ENCODE data around the gene GOLPH3L. TPM values are rescaled to one million over a fixed set of nuclear protein-coding genes. Genes with fewer than 3 reads are reported as not detected.

GOLPH3L gene
- total and polyA plus RNA-seq, 2 experiments from 2014 or later, result 23.5 to 29.6 TPM

DNA sequence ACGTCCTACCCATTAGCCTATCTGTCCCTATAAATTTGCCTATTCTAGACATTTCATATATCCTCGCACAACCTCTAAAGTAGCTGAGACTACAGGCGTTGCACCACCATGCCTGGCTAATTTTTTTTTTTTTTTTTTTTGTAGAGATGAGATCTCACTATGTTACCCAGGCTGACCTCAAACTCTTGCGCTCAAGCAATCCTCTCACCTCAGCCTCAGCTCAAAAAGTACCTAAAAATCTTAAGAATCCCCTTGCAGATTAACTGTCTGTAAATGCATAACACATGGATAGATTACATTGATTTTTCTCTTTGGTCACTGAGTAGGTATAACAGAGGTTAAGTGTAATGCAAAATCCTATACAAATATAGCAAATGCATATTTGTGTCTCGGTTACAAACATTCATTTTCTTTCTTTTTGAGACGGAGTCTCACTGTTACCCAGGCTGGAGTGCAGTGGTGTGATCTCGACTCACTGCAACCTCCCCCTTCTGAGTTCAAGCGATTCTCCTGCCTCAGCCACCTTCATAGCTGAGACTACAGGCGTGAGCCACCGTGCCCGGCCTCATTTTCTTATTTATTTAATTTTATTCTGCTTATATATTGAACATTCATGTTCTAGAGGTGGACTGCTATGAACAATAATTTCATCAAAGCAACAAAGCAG, 21.4 kb upstream of the GOLPH3L start:
- no peak for DNase-seq (ENCODE audit: low spot score)
- Mint-ChIP-seq H3K27me3 (ENCODE audit: insufficient read depth, low read depth, poor library complexity) (no peaks in the 10 kb centered on the region), H3K36me3 (ENCODE audit: low read depth) (no peaks in the 10 kb centered on the region), H3K4me1 (peaks cover 1% of the 10 kb centered on the region; the same call in 1 of the 3 replicates), H3K4me3 (no peak overlapping the region), H3K27ac (no peak overlapping the region), H3K9me3 (no peaks in the 10 kb centered on the region)
- no peaks in the 10 kb centered on the region for H4K20me1 ChIP-seq (replicated peaks; ENCODE audit: insufficient read depth)
- H3F3A ChIP-seq (replicated peaks; ENCODE audit: low read depth), result no peaks in the 10 kb centered on the region
- no peaks in the 10 kb centered on the region for H3K9me2 ChIP-seq (ENCODE audit: insufficient read depth)
- 0 out of 2 replicates have a peak, but pooled peaks cover 4% of the 10 kb centered on the region for H3K4me1 ChIP-seq (ENCODE audit: insufficient read depth)
- no peak for ATAC-seq
- no peak overlapping the region for H3K27ac ChIP-seq (ENCODE audit: low read depth)
- TF ChIP-seq NANOG (IDR thresholded peaks at IDR 0.05; ENCODE audit: borderline replicate concordance) (no peak), CREB1 (CRISPR knock-in tag; IDR thresholded peaks at IDR 0.05; ENCODE audit: low read depth) (no peak), POLR2AphosphoS5 (IDR thresholded peaks at IDR 0.05; ENCODE audit: low read depth) (no peak), EZH2 (IDR thresholded peaks at IDR 0.05; ENCODE audit: low read depth, unreplicated experiment) (no peak), JUNB (IDR thresholded peaks at IDR 0.05; ENCODE audit: unreplicated experiment) (no peak), ZNF114 (CRISPR knock-in tag; IDR thresholded peaks at IDR 0.05) (no peak), EZH2phosphoT487 (IDR thresholded peaks at IDR 0.05; ENCODE audit: unreplicated experiment) (no peak), STAT1 (IDR thresholded peaks at IDR 0.05; ENCODE audit: unreplicated experiment) (no peak), ZNF331 (CRISPR knock-in tag; IDR thresholded peaks at IDR 0.05; ENCODE audit: low read depth) (no peak)
- TF ChIP-seq, protein P1, sequence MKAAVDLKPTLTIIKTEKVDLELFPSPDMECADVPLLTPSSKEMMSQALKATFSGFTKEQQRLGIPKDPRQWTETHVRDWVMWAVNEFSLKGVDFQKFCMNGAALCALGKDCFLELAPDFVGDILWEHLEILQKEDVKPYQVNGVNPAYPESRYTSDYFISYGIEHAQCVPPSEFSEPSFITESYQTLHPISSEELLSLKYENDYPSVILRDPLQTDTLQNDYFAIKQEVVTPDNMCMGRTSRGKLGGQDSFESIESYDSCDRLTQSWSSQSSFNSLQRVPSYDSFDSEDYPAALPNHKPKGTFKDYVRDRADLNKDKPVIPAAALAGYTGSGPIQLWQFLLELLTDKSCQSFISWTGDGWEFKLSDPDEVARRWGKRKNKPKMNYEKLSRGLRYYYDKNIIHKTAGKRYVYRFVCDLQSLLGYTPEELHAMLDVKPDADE (IDR thresholded peaks at IDR 0.05), result no peak
- TF ChIP-seq, protein P2, sequence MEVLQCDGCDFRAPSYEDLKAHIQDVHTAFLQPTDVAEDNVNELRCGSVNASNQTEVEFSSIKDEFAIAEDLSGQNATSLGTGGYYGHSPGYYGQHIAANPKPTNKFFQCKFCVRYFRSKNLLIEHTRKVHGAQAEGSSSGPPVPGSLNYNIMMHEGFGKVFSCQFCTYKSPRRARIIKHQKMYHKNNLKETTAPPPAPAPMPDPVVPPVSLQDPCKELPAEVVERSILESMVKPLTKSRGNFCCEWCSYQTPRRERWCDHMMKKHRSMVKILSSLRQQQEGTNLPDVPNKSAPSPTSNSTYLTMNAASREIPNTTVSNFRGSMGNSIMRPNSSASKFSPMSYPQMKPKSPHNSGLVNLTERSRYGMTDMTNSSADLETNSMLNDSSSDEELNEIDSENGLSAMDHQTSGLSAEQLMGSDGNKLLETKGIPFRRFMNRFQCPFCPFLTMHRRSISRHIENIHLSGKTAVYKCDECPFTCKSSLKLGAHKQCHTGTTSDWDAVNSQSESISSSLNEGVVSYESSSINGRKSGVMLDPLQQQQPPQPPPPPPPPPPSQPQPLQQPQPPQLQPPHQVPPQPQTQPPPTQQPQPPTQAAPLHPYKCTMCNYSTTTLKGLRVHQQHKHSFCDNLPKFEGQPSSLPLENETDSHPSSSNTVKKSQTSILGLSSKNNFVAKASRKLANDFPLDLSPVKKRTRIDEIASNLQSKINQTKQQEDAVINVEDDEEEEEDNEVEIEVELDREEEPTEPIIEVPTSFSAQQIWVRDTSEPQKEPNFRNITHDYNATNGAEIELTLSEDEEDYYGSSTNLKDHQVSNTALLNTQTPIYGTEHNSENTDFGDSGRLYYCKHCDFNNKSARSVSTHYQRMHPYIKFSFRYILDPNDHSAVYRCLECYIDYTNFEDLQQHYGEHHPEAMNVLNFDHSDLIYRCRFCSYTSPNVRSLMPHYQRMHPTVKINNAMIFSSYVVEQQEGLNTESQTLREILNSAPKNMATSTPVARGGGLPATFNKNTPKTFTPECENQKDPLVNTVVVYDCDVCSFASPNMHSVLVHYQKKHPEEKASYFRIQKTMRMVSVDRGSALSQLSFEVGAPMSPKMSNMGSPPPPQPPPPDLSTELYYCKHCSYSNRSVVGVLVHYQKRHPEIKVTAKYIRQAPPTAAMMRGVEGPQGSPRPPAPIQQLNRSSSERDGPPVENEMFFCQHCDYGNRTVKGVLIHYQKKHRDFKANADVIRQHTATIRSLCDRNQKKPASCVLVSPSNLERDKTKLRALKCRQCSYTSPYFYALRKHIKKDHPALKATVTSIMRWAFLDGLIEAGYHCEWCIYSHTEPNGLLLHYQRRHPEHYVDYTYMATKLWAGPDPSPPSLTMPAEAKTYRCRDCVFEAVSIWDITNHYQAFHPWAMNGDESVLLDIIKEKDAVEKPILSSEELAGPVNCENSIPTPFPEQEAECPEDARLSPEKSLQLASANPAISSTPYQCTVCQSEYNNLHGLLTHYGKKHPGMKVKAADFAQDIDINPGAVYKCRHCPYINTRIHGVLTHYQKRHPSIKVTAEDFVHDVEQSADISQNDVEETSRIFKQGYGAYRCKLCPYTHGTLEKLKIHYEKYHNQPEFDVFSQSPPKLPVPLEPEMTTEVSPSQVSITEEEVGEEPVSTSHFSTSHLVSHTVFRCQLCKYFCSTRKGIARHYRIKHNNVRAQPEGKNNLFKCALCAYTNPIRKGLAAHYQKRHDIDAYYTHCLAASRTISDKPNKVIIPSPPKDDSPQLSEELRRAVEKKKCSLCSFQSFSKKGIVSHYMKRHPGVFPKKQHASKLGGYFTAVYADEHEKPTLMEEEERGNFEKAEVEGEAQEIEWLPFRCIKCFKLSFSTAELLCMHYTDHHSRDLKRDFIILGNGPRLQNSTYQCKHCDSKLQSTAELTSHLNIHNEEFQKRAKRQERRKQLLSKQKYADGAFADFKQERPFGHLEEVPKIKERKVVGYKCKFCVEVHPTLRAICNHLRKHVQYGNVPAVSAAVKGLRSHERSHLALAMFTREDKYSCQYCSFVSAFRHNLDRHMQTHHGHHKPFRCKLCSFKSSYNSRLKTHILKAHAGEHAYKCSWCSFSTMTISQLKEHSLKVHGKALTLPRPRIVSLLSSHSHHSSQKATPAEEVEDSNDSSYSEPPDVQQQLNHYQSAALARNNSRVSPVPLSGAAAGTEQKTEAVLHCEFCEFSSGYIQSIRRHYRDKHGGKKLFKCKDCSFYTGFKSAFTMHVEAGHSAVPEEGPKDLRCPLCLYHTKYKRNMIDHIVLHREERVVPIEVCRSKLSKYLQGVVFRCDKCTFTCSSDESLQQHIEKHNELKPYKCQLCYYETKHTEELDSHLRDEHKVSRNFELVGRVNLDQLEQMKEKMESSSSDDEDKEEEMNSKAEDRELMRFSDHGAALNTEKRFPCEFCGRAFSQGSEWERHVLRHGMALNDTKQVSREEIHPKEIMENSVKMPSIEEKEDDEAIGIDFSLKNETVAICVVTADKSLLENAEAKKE (CRISPR knock-in tag; IDR thresholded peaks at IDR 0.05), result no peak
- TF ChIP-seq, protein P3, sequence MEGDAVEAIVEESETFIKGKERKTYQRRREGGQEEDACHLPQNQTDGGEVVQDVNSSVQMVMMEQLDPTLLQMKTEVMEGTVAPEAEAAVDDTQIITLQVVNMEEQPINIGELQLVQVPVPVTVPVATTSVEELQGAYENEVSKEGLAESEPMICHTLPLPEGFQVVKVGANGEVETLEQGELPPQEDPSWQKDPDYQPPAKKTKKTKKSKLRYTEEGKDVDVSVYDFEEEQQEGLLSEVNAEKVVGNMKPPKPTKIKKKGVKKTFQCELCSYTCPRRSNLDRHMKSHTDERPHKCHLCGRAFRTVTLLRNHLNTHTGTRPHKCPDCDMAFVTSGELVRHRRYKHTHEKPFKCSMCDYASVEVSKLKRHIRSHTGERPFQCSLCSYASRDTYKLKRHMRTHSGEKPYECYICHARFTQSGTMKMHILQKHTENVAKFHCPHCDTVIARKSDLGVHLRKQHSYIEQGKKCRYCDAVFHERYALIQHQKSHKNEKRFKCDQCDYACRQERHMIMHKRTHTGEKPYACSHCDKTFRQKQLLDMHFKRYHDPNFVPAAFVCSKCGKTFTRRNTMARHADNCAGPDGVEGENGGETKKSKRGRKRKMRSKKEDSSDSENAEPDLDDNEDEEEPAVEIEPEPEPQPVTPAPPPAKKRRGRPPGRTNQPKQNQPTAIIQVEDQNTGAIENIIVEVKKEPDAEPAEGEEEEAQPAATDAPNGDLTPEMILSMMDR (conservative IDR thresholded peaks at IDR 0.05; ENCODE audit: low read depth in 2 of 2), result no peak
- TF ChIP-seq, protein P4, sequence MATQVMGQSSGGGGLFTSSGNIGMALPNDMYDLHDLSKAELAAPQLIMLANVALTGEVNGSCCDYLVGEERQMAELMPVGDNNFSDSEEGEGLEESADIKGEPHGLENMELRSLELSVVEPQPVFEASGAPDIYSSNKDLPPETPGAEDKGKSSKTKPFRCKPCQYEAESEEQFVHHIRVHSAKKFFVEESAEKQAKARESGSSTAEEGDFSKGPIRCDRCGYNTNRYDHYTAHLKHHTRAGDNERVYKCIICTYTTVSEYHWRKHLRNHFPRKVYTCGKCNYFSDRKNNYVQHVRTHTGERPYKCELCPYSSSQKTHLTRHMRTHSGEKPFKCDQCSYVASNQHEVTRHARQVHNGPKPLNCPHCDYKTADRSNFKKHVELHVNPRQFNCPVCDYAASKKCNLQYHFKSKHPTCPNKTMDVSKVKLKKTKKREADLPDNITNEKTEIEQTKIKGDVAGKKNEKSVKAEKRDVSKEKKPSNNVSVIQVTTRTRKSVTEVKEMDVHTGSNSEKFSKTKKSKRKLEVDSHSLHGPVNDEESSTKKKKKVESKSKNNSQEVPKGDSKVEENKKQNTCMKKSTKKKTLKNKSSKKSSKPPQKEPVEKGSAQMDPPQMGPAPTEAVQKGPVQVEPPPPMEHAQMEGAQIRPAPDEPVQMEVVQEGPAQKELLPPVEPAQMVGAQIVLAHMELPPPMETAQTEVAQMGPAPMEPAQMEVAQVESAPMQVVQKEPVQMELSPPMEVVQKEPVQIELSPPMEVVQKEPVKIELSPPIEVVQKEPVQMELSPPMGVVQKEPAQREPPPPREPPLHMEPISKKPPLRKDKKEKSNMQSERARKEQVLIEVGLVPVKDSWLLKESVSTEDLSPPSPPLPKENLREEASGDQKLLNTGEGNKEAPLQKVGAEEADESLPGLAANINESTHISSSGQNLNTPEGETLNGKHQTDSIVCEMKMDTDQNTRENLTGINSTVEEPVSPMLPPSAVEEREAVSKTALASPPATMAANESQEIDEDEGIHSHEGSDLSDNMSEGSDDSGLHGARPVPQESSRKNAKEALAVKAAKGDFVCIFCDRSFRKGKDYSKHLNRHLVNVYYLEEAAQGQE (IDR thresholded peaks at IDR 0.05; ENCODE audit: unreplicated experiment), result no peak
- no peak overlapping the region for H3K4me3 ChIP-seq
- no peak overlapping the region for H3K4me2 ChIP-seq
- H2AFZ ChIP-seq, result peak overlapping the region; percentile 58
- H3K36me3 ChIP-seq (ENCODE audit: insufficient read depth), result no peaks in the 10 kb centered on the region
- no peaks in the 10 kb centered on the region for H3K79me2 ChIP-seq (replicated peaks; ENCODE audit: insufficient read depth)
- no peaks in the 10 kb centered on the region for H3K27me3 ChIP-seq (ENCODE audit: insufficient read depth)

All from GM23338 (cell line).